SIG-M5 treated with dmso at 0.1 percent for 504 hours (cell line): ENCODE data around the gene CKM.
"Not testable (repeated sequence)": the region's sequence is repeated elsewhere in the genome, so short reads cannot be mapped to it uniquely, and the experiment has no call there.

ENCODE experiments used
- DNase-seq: peaks from one replicate; lab custom pipeline; 2025; ENCODE audit not compliant: unreplicated experiment; lab: John Stamatoyannopoulos, UW

Gene CKM

DNA sequence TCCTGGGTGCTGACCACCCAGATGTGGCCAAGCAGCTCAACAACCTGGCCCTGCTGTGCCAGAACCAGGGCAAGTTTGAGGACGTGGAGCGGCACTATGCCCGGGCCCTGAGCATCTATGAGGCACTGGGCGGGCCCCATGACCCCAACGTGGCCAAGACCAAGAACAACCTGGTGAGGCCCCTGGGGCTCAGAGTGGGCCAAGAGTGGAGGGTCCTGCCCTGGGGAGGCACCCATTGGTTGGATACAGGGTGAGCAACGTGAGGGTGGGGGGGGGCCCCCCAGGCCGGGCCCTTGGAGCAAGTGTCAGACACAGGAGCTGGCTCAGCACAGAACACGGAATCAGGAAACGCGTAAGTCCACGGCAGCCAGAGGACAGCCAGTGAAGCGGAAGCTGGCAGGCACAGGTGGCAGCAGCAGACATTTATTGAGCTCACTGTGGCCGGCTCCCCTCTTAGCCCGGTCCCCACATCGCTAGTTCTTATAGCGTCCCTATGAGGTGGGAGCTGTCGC is 26.8 kb upstream of the CKM start:
- no peak for DNase-seq

DNA sequence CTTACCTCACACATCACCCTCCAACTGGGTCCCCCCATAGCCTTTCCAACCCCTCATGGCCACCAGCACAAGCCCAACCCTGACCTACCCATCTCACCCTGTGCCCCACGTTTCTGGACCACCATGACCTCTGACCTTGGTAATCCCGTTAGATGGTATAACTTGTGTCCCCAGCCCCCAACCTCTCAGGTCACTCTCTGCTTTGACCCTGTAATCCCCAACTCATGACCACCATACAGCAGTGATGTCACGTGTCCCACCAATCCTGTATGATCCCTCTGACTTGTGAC is 26.4 kb upstream of the CKM start:
- DNase-seq, result no peak

DNA sequence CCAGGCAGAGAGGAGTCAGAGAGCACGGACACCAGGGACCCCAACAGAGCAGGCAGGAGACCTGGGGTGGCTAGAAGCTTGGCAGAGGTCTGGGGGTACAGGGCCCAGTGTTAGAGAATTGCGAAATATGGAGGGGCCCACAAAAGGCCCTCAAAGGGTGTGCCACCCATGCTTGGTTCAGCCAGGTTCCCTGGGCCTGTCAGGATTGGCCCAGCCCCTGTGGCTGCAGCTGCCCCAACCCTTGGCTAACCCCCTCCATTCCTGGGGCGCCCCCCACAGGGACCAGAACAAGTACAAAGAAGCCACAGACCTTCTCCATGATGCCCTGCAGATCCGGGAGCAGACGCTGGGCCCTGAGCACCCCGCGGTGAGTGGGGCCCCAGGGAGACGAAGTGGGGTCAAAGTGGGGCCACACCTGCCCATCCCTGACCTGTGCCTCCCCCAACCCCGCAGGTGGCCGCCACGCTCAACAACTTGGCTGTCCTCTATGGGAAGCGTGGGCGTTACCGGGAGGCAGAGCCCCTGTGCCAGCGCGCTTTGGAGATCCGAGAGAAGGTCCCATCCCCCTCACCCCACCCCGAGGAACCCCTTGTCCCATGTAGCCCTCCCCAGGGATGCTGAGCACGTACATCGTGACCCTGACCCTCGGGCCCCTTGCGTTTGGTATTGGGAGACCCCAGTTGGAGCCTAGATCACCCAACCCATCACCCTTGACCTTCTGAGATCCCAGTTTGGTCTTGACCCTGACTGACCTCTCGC is 25.9 kb upstream of the CKM start:
- DNase-seq, result no peak

DNA sequence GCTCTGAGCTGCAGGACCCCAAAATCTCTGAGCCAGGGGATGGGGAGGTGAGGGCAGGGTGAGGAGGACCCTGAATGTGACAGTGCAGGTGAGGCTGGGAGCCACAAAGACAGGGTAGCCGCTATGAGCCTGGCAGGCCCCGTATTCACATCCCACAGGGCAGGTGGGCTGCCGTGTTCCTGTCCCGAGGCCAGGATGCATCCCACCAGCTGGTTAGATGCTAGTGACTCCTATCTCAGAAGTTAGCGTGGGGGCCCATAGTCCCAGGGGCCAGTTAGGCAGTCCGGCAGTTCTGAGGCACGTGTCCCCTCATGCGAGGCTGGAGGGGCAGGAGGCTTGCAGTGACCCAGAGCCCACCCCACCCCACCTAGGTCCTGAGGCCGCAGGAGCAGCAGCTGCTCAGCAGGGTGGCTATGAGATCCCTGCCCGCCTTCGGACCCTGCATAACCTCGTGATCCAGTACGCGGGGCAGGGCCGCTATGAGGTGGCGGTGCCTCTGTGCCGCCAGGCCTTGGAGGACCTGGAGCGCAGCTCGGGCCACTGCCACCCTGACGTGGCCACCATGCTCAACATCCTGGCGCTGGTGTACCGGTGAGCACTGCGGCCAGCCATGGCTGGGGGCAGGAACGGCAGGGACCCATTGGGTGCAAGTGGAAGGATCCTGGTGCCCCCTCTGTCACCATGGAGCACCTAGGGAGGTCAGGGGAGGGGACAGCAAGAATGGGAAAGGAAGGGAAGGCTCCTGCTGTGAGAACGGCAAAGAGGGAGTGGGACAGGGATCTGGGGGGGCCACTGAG is 25.1 kb upstream of the CKM start:
- no peak for DNase-seq

DNA sequence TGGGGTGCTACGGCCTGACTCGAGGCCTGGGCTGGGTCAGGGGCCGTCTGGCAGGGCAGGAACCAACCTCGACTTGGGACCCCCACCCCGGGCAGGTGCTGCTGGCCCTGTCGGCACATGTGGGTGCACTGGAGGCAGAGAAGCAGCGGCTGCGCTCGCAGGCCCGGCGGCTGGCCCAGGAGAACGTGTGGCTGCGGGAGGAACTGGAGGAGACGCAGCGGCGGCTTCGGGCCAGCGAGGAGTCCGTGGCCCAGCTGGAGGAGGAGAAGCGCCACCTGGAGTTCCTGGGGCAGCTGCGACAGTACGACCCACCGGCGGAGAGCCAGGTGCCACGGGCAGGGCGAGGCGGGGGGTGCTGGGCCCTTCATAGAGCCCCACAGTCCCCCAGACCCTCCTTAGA is 23.8 kb upstream of the CKM start:
- no peak for DNase-seq

DNA sequence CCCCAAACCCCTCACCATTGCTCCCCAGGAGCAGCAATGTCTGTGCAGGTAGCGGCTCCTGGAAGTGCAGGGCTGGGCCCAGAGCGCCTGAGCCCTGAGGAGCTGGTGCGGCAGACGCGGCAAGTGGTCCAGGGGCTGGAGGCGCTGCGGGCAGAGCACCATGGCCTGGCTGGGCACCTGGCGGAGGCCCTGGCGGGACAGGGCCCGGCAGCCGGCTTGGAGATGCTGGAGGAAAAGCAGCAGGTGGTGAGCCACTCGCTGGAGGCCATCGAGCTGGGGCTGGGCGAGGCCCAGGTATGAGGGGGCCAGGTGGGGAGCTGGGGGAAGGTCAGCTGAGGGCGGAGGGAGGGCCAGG is 22.8 kb upstream of the CKM start:
- DNase-seq, result no peak

DNA sequence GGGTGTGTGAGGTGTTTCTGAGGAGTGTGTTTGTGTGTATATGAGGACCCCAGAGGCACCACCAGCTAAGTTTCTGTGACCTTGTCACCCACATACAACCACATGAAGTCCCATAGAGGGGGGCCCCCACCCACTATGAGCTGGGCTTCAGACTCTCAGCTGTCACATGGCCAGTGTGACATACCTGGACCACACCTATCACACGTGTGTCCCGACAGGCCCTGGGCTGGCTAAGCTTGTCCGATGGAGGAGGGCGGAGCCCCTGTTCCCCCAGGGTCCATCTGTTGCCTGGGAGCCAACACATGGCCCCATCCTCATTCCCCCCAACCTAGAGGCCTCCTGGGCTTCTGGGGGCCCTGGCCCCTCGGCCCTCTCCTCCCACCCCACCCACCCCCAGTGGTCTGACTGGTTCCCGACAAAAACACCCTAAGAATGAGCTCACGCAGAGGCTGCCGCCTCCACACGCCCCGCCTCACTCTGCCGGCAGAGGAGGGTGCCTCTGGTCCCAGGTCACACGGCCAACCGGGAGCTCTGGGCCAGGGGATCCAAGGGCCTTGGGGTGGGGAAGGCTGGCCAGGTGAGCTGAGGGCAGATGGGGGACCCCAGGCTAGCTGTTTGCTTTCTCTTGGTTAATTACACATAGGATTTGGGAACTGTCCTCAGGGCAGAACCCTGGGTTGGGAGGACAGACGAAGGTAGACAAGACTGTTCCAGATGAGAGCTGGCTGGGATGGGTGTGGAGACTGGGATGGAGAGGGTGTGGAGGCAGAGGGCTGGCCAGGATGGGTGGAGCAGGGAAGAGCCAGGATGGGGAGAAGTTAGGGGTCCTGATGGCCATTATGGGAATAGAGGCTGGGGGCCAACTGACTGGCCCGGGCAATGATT is 22.2 kb upstream of the CKM start:
- no peak for DNase-seq

DNA sequence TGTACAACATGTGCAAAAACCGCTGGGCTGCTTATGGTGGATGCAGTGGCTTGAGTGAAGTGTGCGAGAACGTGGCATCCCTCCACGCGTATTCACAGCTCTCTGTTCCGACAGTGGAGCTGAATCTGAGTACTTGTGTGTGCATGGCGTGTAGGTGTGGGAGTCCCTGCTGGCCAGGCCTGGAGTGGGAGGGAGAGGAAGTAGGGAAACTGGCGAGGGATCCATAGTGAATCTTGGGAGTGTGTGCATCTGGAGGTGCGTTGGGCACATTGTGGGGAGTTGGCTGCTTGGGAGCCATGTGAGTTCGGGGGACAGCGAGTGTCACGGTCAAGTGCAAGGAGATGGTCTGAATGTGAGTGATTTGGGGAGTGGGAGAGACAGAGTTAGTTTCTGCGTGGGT is 20.2 kb upstream of the CKM start:
- DNase-seq, result no peak

DNA sequence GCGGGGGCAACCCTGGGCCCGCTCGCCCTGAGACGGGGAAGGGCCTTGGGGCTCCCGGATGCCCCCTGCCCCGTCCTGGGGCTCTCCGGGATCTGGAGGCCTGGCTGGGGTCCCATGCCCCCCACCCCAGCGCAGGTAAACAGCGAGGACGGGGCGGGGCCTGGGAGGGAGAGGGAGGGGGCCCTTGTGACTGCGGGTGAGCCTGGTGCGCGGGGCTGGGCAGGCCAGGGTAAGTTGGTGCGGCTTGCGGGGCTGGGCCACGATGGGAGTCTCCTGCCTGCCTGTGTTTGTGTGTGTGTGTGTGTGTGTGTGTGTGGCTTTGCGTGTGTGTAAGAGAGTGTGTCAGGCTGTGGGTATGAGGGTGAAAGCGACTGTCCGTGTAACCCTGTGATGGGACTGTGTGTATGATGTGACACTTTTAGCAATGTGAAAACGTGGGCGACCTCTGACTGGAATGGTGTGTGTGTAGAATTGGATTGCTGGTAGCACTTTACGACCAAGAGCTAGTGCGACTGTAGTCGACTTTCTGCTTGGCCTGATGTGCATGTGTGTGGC is 18.3 kb upstream of the CKM start:
- DNase-seq, result no peak

DNA sequence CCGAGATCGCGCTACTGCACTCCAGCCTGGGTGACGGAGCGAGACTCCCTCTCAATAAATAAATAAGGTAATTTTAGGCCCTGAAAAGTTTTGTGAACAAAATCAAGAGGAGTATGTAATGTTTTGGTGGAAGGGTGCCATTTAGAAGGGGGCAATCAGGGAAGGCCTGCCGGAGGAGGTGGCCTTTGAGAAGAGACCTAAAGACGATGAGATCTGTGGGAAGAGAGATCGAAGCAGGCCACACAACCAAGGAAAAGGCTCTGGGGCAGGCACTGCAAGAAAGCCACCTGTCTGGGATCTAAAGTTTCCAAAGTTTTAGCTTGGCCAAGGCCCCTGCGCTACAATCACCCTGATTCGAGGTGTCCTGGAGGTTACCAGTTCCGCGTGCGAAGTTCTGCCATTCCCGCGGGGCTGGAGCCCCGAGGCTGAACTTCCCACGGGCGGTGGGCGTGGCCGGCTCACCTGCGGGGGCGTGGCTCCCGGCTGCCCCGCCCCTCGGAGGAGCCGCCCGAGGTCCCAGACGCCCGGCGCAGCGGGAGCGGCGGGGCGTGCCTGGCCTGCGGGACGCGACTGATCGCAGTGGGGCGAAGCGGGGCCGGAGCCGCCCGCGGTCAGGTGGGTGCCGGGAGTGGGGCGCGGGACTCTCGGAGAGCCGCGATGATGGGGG is 17.7 kb upstream of the CKM start, which contains the start of gene KLC3:
TSS of gene KLC3 (plus strand) at position 519 of the 667 bp plus-strand sequence. CDS start 4,792 bp downstream, outside the sequence.
- DNase-seq, result no peak

DNA sequence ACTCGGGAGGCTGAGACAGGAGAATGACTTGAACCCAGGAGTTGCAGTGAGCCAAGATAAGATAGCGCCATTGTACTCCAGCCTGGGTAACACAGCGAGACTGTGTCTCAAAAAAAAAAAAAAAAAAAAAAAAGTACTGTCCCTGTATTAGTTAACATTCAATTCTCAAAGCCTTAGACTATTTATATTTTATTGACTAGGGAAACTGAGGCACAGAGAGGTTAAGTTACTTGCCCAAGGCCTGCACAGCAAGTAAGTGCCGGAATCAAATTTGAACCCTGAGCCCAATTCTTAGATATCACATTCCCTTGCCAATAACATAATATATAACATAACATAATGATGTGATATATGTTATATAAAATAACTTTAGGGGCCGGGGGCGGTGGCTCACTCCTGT is 17.0 kb upstream of the CKM start:
- no peak for DNase-seq

DNA sequence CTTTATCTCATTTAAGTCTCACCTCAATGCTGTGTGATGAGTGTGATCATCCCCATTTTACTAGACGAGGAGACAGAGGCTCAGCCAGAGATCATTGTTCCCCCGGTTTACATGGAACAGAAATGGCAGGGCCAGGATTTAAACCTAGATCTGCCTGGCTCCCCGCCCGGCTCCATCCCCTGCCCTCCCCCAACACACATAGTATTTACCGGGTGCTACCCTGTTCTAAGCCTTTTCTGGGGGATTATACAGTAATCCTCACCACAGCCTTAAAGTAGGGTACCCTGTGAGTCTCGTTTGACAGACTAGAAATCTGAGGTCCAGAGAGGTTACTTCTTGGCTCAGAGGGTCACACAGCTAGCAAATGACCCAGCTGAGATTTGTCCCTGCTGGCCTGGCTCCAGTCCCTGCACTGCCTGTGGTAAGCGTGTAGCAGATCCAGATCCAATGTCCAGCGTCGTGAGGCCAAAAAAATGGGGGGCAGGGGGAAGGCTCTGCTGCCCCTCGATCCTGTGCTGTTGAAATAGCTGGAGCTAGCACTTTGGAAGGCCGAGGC is 14.1 kb upstream of the CKM start:
- DNase-seq, result no peak

DNA sequence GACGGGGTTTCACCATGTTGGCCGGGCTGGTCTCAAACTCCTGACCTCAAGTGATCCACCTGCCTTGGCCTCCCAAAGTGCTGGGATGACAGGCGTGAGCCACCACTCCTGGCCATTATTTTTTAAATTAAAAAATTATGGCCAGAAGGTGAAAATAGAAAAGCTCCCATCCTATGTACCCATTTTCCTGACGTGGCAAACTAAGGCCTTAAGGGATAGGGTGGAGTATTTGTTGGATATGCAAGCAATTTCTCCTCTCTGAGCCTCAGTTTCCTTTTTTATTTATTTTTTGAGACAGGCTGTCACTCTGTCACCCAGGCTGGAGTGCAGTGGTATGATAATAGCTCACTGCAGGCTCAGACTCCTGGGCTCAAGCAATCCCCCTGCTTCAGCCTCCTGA is 12.2 kb upstream of the CKM start:
- DNase-seq, result not testable (repeated sequence)

DNA sequence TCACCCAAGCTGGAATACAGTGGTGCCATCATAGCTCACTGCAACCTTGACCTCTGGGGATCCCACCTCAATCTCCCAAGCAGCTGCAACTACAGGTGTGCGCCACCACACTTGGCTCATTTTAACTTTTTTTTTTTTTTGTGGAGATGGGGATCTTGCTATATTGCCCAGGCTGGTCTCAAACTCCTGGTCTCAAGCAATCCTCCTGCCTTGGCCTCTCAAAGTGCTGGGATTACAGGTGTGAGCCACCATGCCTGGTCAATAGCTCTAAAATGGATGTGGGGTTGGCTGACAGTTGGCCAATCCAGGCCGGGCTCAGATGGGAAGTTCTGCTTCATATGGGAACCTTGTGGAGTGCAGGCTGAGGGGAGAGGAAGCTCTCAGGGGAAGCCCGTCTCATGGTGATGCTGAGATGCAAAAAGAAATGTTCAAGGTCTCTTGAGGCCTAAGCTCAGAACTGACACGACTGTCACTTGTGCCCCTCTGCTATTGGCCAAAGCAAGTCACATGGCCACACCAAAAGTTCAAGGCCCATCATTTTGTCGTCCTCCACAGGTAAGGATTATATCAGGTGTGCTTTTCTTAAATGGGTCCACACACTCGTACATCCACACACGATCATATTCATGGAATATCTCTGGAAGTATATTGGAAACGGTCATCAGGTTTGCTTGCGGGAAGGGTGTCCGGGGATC is 11.1 kb upstream of the CKM start:
- no peak for DNase-seq

DNA sequence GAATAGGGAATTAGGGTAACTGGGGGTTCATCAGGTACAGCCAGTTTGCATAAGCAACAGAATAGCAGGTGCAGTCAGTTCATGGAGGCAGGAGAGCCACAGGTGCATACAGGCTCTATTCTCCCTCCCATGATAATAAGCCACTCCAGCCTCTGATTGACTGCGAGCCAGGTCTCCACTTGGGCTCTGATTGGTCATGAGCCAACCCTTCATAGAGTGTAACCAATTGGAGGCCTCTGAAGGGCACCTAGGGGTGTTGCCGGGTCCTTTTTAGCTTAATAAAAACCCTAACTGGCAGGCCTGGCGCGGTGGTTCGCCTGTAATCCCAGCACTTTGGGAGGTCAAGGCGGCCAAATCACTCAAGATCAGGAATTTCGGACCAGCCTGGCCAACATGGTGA is 8.7 kb upstream of the CKM start:
- no peak for DNase-seq

DNA sequence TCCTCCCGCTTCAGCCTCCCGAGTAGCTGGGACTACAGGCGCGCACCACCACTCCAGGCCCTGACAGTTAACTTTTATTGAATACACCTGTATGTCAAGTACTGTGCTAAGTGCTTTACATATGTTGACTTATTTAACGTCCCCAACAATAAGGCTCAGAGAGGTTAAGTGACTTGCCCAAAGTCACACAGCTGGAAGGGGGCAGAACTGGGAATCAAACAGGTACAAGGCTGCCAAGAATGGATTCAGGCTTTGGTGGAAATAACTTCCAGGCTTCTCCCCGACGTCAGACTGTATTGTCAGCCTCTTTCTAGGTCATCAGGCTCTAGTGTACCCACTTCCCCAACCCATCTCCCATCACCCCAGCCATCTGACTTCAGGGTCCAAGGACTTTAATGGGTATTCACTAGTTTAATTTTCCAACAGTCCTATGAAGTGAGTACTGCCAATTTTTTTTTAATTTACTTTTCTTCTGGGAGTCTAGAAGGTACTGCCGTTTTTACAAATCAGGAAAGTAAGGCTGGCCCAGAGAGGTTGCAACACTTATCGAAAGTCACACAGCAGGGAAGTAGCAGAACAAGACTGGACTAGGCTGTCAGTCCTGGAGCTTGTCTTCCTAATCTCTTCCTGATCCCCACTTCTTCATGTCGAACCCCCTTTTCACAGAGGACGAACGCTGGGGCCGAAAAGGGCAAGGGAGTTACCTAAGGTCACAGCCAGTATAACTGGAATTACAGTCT is 4.9 kb upstream of the CKM start:
- DNase-seq, result no peak

DNA sequence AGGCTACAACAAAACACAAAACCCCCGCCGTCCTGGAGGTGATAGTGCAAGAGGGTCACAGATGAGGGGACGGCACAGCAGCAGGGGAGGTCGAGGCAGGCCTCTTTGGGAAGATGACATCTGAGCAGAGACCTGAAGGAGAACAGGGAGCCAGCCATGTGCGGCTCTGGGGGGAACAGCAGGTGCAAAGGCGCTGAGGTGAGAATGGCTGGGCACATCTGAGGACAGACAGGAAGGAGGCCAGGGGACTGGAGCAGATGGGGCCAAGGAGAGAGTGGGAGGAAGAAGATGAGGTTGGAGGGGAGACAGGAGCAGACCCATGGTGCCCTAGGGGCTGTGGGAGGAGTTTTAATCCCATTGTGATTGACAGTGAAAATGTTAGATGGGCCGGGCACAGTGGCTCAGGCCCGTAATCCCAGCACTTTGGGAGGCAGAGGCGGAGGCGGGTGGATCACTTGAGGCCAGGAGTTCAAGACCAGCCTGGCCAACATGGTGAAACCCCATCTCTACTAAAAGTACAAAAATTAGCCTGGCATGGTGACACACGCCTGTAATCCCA is 1.8 kb upstream of the CKM start:
- DNase-seq, result no peak

DNA sequence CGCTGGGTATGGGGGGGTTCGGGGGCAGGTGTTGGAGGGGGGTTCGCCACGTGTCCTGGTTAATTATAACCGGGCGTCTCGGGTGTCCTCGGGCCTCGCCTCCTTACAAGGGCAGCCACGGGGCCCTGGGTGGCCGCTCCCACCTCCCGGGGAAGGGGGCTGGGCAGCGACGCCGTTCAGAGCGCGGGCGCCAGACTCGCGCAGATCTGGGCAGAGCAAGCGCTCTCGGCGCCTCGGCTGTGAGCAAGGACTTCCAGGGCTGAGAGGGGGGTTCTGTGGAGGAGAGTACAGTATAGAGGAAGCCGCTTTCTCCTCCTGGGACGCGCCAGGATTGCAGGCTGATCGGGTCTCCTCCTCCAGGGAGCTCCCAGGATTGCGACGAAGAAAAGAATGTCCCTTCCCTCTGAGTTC is 1.0 kb upstream of the CKM start:
- DNase-seq, result no peak

DNA sequence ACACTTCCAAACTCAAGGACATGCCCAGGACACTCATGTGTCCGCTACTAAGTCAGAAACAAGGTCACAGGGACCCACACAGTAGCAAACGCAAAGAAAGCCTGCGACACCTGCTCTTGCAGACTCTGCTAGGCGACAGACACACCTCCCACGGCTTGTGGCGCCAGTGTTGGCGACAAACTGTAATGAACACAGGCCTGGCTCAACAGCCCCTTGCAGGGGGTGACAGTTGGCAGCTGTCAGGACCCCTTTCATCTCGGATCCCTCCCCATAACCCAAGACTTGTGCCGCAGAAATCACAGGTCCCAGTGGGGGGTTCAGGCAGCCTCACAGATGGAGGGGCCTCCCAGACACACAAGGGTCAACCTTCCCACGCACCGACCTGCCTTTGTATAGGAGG is 364 bp downstream of the CKM start:
- DNase-seq, result no peak
